Measurements from ENCODE around the gene FILIP1L. TPM values are rescaled to one million over a fixed set of nuclear protein-coding genes. Genes with fewer than 3 reads are reported as not detected.

The FILIP1L gene
- total RNA-seq, 1 experiment from 2014 or later: 0.17 TPM

DNA sequence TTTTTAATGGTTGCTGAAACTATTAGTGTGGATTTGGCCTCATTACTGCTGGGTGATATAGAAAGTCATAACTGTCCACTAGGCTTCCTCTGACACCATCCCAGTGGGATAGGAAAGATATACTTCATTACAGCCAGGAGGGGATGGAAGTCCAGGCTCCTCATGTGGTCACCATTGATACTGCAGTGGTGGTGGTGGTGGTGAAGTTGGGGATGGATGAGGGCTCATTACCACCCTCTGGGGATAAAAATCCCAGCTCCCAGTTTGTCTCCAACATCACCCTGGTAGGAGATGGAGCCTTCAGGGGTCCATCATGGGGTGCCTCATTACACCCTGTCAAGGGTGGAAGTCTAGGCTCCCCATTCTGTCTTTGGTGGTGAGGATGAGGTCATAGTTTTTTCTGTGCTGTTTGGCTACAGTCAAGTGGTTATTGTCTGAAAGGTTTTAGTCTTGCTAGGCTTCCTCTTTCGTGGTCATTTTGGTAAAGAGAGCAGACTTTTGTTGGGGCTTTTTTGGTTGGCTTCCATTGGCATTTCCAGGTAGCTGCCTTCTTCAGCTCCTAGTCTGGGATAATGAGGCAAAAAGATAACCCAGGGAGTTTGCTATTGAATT is 30.1 kb upstream of the FILIP1L start:
- CTCF ChIA-PET: no interaction called here
- no peaks in the 10 kb centered on the region for H3K27me3 ChIP-seq (ENCODE audit: insufficient read depth, low read length)
- RAD21 ChIA-PET (ENCODE audit: low non-redundant PET in 1 of 2, low total read pairs in 2 of 2, uncharacterized antibody in 2 of 2, unreplicated experiment in 2 of 2): no interaction called here

DNA sequence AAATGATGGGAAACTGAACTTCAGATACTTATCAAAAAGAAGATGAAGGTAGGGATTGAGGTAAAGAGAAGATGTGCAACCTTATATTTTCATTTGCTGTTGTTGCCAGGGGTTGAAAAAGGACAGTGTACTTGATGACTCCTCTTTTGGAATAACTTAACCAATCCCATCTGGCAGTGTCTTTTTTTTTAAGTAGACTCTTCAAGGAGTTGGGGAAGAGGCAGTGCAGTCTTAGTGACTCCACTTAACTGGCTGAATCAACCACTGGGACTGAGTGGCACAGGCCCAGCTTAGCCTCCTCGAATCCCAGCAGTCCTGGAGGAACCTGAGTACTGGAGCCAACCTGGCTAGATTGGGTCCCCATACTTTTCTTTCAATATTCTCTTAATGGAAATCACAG is 27.3 kb upstream of the FILIP1L start:
- no peaks in the 10 kb centered on the region for H4K20me1 ChIP-seq (ENCODE audit: insufficient read depth)
- intact Hi-C loops (cut with micrococcal nuclease): no loop called here
- H3K9ac ChIP-seq (ENCODE audit: low read length): no peak overlapping the region
- POLR2A ChIA-PET: no interaction called here
- no peaks in the 10 kb centered on the region for H3K9me2 ChIP-seq (ENCODE audit: insufficient read depth)
- H3K27me3 ChIP-seq (ENCODE audit: insufficient read depth, low read length): no peaks in the 10 kb centered on the region
- 0 out of 4 replicates have a peak, but pooled peaks cover 0 to 3% of the 10 kb centered on the region in 2 experiments for H3K9me3 ChIP-seq (ENCODE audit: control insufficient read depth in 1 of 2, insufficient read depth in 1 of 2, low read depth in 1 of 2, low read length in 2 of 2)
- no peak overlapping the region for H2AFZ ChIP-seq (ENCODE audit: low read depth, low read length, poor library complexity, severe bottlenecking)
- no peak overlapping the region for H3K27ac ChIP-seq (ENCODE audit: low read depth, low read length)
- DNase-seq (ENCODE audit: low read depth, low spot score) (no peak), ATAC-seq (no peak)
- H3K36me3 ChIP-seq (ENCODE audit: control insufficient read depth in 1 of 2, insufficient read depth in 2 of 2, low read length in 2 of 2): no peaks in the 10 kb centered on the region
- H3K4me2 ChIP-seq (ENCODE audit: low read length): no peak overlapping the region
- no peaks in the 10 kb centered on the region for H3K4me1 ChIP-seq (ENCODE audit: control insufficient read depth in 1 of 2, insufficient read depth in 2 of 2, low read length in 2 of 2)
- TF ChIP-seq POLR2AphosphoS5 (IDR thresholded peaks at IDR 0.05; ENCODE audit: low read depth, low read length) (no peak), JUND (IDR thresholded peaks at IDR 0.05) (no peak), SP1 (IDR thresholded peaks at IDR 0.05; ENCODE audit: low read depth) (no peak)
- TF ChIP-seq, protein P1, sequence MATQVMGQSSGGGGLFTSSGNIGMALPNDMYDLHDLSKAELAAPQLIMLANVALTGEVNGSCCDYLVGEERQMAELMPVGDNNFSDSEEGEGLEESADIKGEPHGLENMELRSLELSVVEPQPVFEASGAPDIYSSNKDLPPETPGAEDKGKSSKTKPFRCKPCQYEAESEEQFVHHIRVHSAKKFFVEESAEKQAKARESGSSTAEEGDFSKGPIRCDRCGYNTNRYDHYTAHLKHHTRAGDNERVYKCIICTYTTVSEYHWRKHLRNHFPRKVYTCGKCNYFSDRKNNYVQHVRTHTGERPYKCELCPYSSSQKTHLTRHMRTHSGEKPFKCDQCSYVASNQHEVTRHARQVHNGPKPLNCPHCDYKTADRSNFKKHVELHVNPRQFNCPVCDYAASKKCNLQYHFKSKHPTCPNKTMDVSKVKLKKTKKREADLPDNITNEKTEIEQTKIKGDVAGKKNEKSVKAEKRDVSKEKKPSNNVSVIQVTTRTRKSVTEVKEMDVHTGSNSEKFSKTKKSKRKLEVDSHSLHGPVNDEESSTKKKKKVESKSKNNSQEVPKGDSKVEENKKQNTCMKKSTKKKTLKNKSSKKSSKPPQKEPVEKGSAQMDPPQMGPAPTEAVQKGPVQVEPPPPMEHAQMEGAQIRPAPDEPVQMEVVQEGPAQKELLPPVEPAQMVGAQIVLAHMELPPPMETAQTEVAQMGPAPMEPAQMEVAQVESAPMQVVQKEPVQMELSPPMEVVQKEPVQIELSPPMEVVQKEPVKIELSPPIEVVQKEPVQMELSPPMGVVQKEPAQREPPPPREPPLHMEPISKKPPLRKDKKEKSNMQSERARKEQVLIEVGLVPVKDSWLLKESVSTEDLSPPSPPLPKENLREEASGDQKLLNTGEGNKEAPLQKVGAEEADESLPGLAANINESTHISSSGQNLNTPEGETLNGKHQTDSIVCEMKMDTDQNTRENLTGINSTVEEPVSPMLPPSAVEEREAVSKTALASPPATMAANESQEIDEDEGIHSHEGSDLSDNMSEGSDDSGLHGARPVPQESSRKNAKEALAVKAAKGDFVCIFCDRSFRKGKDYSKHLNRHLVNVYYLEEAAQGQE (IDR thresholded peaks at IDR 0.05; ENCODE audit: low read depth): no peak
- TF ChIP-seq, protein P2, sequence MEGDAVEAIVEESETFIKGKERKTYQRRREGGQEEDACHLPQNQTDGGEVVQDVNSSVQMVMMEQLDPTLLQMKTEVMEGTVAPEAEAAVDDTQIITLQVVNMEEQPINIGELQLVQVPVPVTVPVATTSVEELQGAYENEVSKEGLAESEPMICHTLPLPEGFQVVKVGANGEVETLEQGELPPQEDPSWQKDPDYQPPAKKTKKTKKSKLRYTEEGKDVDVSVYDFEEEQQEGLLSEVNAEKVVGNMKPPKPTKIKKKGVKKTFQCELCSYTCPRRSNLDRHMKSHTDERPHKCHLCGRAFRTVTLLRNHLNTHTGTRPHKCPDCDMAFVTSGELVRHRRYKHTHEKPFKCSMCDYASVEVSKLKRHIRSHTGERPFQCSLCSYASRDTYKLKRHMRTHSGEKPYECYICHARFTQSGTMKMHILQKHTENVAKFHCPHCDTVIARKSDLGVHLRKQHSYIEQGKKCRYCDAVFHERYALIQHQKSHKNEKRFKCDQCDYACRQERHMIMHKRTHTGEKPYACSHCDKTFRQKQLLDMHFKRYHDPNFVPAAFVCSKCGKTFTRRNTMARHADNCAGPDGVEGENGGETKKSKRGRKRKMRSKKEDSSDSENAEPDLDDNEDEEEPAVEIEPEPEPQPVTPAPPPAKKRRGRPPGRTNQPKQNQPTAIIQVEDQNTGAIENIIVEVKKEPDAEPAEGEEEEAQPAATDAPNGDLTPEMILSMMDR (IDR thresholded peaks at IDR 0.05 in 2 of 3, conservative IDR thresholded peaks at IDR 0.05 in 1 of 3; ENCODE audit: borderline replicate concordance in 1 of 3, insufficient read depth in 1 of 3, low read depth in 2 of 3, low read length in 2 of 3): no peak
- no TSS peak for BruUV-seq (replicated peaks)
- no peaks in the 10 kb centered on the region for H3K79me2 ChIP-seq (ENCODE audit: insufficient read depth, low read length)
- CTCF ChIA-PET: no interaction called here
- RAD21 ChIA-PET (ENCODE audit: low non-redundant PET in 1 of 2, low total read pairs in 2 of 2, uncharacterized antibody in 2 of 2, unreplicated experiment in 2 of 2): no interaction called here
- H3K4me3 ChIP-seq (replicated peaks in 1 of 2; ENCODE audit: low read depth in 1 of 2, low read length in 2 of 2): no peak overlapping the region

More for the DNA sequence above, 30.1 kb upstream of the FILIP1L start:
- Histone ChIP-seq H2AFZ (ENCODE audit: low read depth, low read length, poor library complexity, severe bottlenecking) (no peak overlapping the region), H3K4me3 (replicated peaks in 1 of 2; ENCODE audit: low read depth in 1 of 2, low read length in 2 of 2) (no peak overlapping the region), H3K27ac (ENCODE audit: low read depth, low read length) (no peak overlapping the region), H3K9me2 (ENCODE audit: insufficient read depth) (no peaks in the 10 kb centered on the region), H3K79me2 (ENCODE audit: insufficient read depth, low read length) (no peaks in the 10 kb centered on the region), H3K36me3 (ENCODE audit: control insufficient read depth in 1 of 2, insufficient read depth in 2 of 2, low read length in 2 of 2) (no peaks in the 10 kb centered on the region), H3K9ac (ENCODE audit: low read length) (no peak overlapping the region), H3K9me3 (ENCODE audit: control insufficient read depth in 1 of 2, insufficient read depth in 1 of 2, low read depth in 1 of 2, low read length in 2 of 2) (0 out of 4 replicates have a peak, but pooled peaks cover 0 to 3% of the 10 kb centered on the region in 2 experiments), H3K4me1 (ENCODE audit: control insufficient read depth in 1 of 2, insufficient read depth in 2 of 2, low read length in 2 of 2) (no peaks in the 10 kb centered on the region), H4K20me1 (ENCODE audit: insufficient read depth) (no peaks in the 10 kb centered on the region), H3K4me2 (ENCODE audit: low read length) (no peak overlapping the region)
- BruUV-seq (replicated peaks): no TSS peak
- POLR2A ChIA-PET: no interaction called here
- ATAC-seq (peak; percentile 69), DNase-seq (ENCODE audit: low read depth, low spot score) (no peak)
- intact Hi-C loops (cut with micrococcal nuclease): no loop called here
- TF ChIP-seq SRF (IDR thresholded peaks at IDR 0.05; ENCODE audit: low read depth): no peak
- TF ChIP-seq, protein P2 (IDR thresholded peaks at IDR 0.05 in 2 of 3, conservative IDR thresholded peaks at IDR 0.05 in 1 of 3; ENCODE audit: borderline replicate concordance in 1 of 3, insufficient read depth in 1 of 3, low read depth in 2 of 3, low read length in 2 of 3): peak in 1 of 3 experiments; percentile 23; a peak in 1 of 6 replicates
- TF ChIP-seq, protein P3, sequence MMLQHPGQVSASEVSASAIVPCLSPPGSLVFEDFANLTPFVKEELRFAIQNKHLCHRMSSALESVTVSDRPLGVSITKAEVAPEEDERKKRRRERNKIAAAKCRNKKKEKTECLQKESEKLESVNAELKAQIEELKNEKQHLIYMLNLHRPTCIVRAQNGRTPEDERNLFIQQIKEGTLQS (IDR thresholded peaks at IDR 0.05): no peak
- no peak for TF ChIP-seq ZNF274 (IDR thresholded peaks at IDR 0.05; ENCODE audit: low read depth, low read length)

Data from HCT116 (cell line).